GM10266 (cell line): ENCODE results near the gene RNF5.
"Not testable (repeated sequence)": the region's sequence is repeated elsewhere in the genome, so short reads cannot be mapped to it uniquely, and the experiment has no call there.

Experiments
- DNase-seq: peaks from one replicate; pipeline ENCODE4 v3.0.0; 2012; ENCODE audit errors: extremely low spot score
- TF ChIP-seq, protein P1 (sequence below): IDR thresholded peaks from 2 replicates; pipeline ENCODE4 v1.5.1; 2012; ENCODE audit warnings: mild to moderate bottlenecking, low read depth; ENCODE audit not compliant: control insufficient read depth, insufficient read depth; ENCODE audit errors: missing control alignments

Gene RNF5

DNA sequence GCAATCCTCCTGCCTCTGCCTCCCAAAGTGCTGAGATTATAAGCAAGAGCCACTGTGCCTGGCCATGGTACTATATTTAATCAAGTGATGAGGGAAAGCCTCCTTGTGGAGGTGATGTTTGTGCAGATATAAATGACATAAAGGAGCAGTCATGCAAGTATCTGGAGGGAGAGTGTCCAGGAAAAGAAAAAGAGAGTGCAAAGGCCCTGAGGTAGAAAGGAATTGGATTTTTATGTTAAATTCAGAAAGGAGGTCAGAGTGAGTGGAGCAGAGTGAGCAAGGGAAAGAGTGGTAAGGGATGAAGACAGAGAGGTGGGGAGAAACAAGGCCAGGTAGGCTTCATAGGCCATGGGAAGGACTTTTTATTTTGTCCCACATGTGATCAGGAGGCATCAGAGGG, 40.8 kb upstream of the RNF5 start:
- TF ChIP-seq, protein P1, sequence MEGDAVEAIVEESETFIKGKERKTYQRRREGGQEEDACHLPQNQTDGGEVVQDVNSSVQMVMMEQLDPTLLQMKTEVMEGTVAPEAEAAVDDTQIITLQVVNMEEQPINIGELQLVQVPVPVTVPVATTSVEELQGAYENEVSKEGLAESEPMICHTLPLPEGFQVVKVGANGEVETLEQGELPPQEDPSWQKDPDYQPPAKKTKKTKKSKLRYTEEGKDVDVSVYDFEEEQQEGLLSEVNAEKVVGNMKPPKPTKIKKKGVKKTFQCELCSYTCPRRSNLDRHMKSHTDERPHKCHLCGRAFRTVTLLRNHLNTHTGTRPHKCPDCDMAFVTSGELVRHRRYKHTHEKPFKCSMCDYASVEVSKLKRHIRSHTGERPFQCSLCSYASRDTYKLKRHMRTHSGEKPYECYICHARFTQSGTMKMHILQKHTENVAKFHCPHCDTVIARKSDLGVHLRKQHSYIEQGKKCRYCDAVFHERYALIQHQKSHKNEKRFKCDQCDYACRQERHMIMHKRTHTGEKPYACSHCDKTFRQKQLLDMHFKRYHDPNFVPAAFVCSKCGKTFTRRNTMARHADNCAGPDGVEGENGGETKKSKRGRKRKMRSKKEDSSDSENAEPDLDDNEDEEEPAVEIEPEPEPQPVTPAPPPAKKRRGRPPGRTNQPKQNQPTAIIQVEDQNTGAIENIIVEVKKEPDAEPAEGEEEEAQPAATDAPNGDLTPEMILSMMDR: no peak
- no peak for DNase-seq

- TF ChIP-seq, protein P1: no peak
- DNase-seq: no peak
These were observed 38.6 kb upstream of the RNF5 start for GRCh38 chr6:32139590-32139989.

DNA sequence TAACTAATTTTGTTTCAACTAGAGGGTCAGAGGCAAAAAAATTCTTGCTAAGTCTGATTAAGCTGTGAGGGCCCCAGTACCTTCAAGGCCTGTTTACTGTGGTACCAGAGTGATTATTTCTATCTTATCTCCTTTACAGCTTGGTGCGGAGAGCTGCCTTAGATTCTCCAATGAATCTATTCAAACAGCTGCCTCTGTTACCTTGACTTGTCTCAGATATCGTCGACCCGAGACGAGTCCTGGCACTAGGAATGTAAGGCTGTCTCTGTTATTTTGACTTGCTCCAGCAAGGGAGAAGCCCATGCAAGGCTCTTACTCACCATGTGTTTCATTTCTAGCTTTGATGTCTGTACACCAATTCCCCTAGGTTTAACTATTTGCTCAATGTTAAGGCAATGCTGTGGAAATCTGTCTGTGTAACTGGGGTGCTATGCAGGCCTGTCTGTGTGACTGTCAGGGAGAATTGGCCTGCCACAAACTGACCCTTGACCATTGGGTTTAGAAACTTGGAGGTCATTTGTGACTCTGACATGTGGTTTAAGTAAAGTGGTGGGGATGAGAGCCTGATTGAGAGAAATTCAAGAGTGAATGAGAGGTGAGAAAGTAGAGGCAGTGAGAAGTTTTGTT, 37.7 kb upstream of the RNF5 start:
- TF ChIP-seq, protein P1: no peak

GRCh38 chr6:32144238-32144637, 34.0 kb upstream of the RNF5 start:
- not testable (repeated sequence) for DNase-seq

More for the DNA sequence above, 37.7 kb upstream of the RNF5 start:
- DNase-seq: no peak

GRCh38 chr6:32146287-32146686, 31.9 kb upstream of the RNF5 start:
- TF ChIP-seq, protein P1: no peak
- no peak for DNase-seq

- TF ChIP-seq, protein P1: no peak
- no peak for DNase-seq
These were observed 31.5 kb upstream of the RNF5 start for GRCh38 chr6:32146687-32147086.

- DNase-seq: no peak
- TF ChIP-seq, protein P1: no peak
These were observed 30.6 kb upstream of the RNF5 start for GRCh38 chr6:32147401-32148132.
